CD14-positive monocyte (primary cell): ENCODE results near the gene SPAG9. TPM values are rescaled to one million over a fixed set of nuclear protein-coding genes. Genes with fewer than 3 reads are reported as not detected.

Experiments
- DNase-seq, 3 donors: peaks; one replicate each; pipeline ENCODE4 v3.0.0-alpha.2; 2011 to 2022
- H2AFZ ChIP-seq: 2 replicates; pipeline ENCODE4 v1.6.0; 2012; ENCODE audit warnings: mild to moderate bottlenecking, low read depth, low read length, inconsistent platforms; ENCODE audit not compliant: insufficient read depth, poor library complexity, severe bottlenecking
- H3K27ac ChIP-seq, 2 donors: 1 replicate in 1 of 2; 2 replicates in 1 of 2; pipeline ENCODE4 v1.5.1; 2012 to 2013; ENCODE audit warnings: low read length in 2 of 2, control low read depth in 1 of 2, inconsistent platforms in 1 of 2, low read depth in 1 of 2, mild to moderate bottlenecking in 1 of 2
- H3K27me3 ChIP-seq, 2 donors: one replicate each; pipeline versions ENCODE4 v1.6.0 to v1.6.1; 2011 to 2013; ENCODE audit warnings: low read length in 2 of 2; ENCODE audit not compliant: control insufficient read depth in 2 of 2, insufficient read depth in 2 of 2
- H3K36me3 ChIP-seq, 2 donors: replicated peaks in 1 of 2; 1 replicate in 1 of 2; 2 replicates in 1 of 2; pipeline versions ENCODE4 v1.5.1 to v1.6.1; 2012 to 2013; ENCODE audit warnings: low read length in 2 of 2, control low read depth in 1 of 2, inconsistent platforms in 1 of 2, mild to moderate bottlenecking in 1 of 2; ENCODE audit not compliant: insufficient read depth in 2 of 2, control insufficient read depth in 1 of 2
- H3K4me1 ChIP-seq, 2 donors: 1 replicate in 1 of 2; 2 replicates in 1 of 2; pipeline versions ENCODE4 v1.5.1 to v1.6.1; 2012 to 2013; ENCODE audit warnings: low read length in 2 of 2, control low read depth in 1 of 2, inconsistent platforms in 1 of 2, mild to moderate bottlenecking in 1 of 2, moderate library complexity in 1 of 2; ENCODE audit not compliant: insufficient read depth in 2 of 2, control insufficient read depth in 1 of 2
- H3K4me2 ChIP-seq: replicated peaks from 2 replicates; pipeline ENCODE3; 2012; ENCODE audit warnings: low read length, moderate library complexity, mild to moderate bottlenecking; ENCODE audit not compliant: poor library complexity, severe bottlenecking; ENCODE audit errors: extremely low read depth
- H3K4me3 ChIP-seq, 3 experiments: fragments of 200-600 bp in 1 of 3; sonication (generic) in 1 of 3; replicated peaks in 1 of 3; 1 replicate in 2 of 3; 2 replicates in 1 of 3; pipeline ENCODE4 v1.5.1; 2011 to 2013; ENCODE audit warnings: low read length in 3 of 3, mild to moderate bottlenecking in 3 of 3, control low read depth in 2 of 3, low read depth in 2 of 3, inconsistent platforms in 1 of 3, moderate library complexity in 1 of 3
- H3K79me2 ChIP-seq: 2 replicates; pipeline ENCODE4 v1.6.0; 2012; ENCODE audit warnings: mild to moderate bottlenecking, control low read depth, inconsistent platforms, low read length, moderate library complexity; ENCODE audit not compliant: insufficient read depth
- H3K9ac ChIP-seq: 2 replicates; pipeline ENCODE4 v1.6.0; 2017; ENCODE audit warnings: low read length, mild to moderate bottlenecking; ENCODE audit not compliant: insufficient read depth, poor library complexity, severe bottlenecking
- H3K9me3 ChIP-seq, 2 donors: replicated peaks in 1 of 2; 1 replicate in 1 of 2; 2 replicates in 1 of 2; pipeline versions ENCODE4 v1.5.1 to v1.6.1; 2012 to 2013; ENCODE audit warnings: low read length in 2 of 2, control low read depth in 1 of 2; ENCODE audit not compliant: control insufficient read depth in 1 of 2, insufficient read depth in 1 of 2
- H4K20me1 ChIP-seq: 2 replicates; pipeline ENCODE4 v1.6.0; 2012; ENCODE audit warnings: mild to moderate bottlenecking, low read length, control low read depth, moderate library complexity; ENCODE audit not compliant: insufficient read depth
- H3K27ac Mint-ChIP-seq, 7 donors: one replicate each; pipeline ENCODE4 v1.8.0; 2020; ENCODE audit warnings: mild to moderate bottlenecking in 7 of 7, mixed read lengths in 7 of 7, moderate library complexity in 6 of 7, inconsistent platforms in 2 of 7
- H3K27me3 Mint-ChIP-seq, 3 donors: one replicate each; pipeline ENCODE4 v1.8.0; 2021 to 2022; ENCODE audit warnings: low read depth in 3 of 3, mild to moderate bottlenecking in 3 of 3, mixed read lengths in 3 of 3, moderate library complexity in 3 of 3, inconsistent platforms in 1 of 3
- H3K36me3 Mint-ChIP-seq, 2 donors: one replicate each; pipeline ENCODE4 v1.8.0; 2020; ENCODE audit warnings: mixed read lengths in 2 of 2, inconsistent platforms in 1 of 2, mild to moderate bottlenecking in 1 of 2
- H3K4me1 Mint-ChIP-seq: one replicate; pipeline ENCODE4 v1.8.0; 2020; ENCODE audit warnings: mild to moderate bottlenecking, mixed read lengths
- H3K4me3 Mint-ChIP-seq, 2 donors: one replicate each; pipeline ENCODE4 v1.8.0; 2020; ENCODE audit warnings: mild to moderate bottlenecking in 2 of 2, mixed read lengths in 2 of 2, moderate library complexity in 1 of 2
- H3K9me3 Mint-ChIP-seq, 7 donors: one replicate each; pipeline ENCODE4 v1.8.0; 2020 to 2022; ENCODE audit warnings: mixed read lengths in 7 of 7, mild to moderate bottlenecking in 6 of 7, moderate library complexity in 6 of 7, inconsistent platforms in 2 of 7
- CTCF ChIP-seq: fragments of 200-600 bp; IDR thresholded peaks from one replicate; pipeline ENCODE4 v1.8.0; 2022; ENCODE audit warnings: antibody characterized with exemption, mild to moderate bottlenecking
- WGBS: methylation state at CpG from one replicate; pipeline ENCODE4 v1.1.5; 2013; ENCODE audit warnings: missing lambda C conversion rate; ENCODE audit not compliant: insufficient coverage; 5-methylcytosine and 5-hydroxymethylcytosine counted together
- intact Hi-C, 2 donors: fragments of 100-400 bp; cut with micrococcal nuclease; formaldehyde crosslinking; loops; one replicate each; pipeline versions ENCODE4 v1.15.0 to v1.15.1; 2023
- polyA plus RNA-seq, 3 donors: library from polyadenylated mRNA; depleted of rRNA in 1 of 3; unstranded in 2 of 3; stranded (reverse) in 1 of 3; fragments of 300-500 nt in 2 of 3; fragments of >200 nt in 1 of 3; fragmentation: Illumina TruSeq in 2 of 3; gene quantifications; 1 replicate in 2 of 3; 2 replicates in 1 of 3; pipeline ENCODE4 v1.2.3, GENCODE V29; 2012 to 2021

SPAG9 gene
- polyA plus RNA-seq, 3 donors, result 4.9 to 33.1 (median 8.5) TPM

GRCh38 chr17:50956409-50956749 is 164.3 kb downstream of the SPAG9 start:
- H3K4me2 ChIP-seq, result no peak overlapping the region
- no peak overlapping the region for H3K4me3 ChIP-seq
- no peaks in the 10 kb centered on the region for H4K20me1 ChIP-seq
- Mint-ChIP-seq H3K36me3 (peaks cover 15 to 19% of the 10 kb centered on the region in 2 donors), H3K27me3 (peaks cover 4 to 12% (median 6%) of the 10 kb centered on the region in 3 donors), H3K9me3 (no peaks in the 10 kb centered on the region), H3K27ac (peak overlapping the region in 2 of 7 donors; percentile 68 to 75), H3K4me1 (peaks cover 24% of the 10 kb centered on the region), H3K4me3 (no peak overlapping the region)
- TF ChIP-seq CTCF, result no peak
- H3K4me1 ChIP-seq, result peaks cover 10 to 18% of the 10 kb centered on the region in 2 donors
- no peaks in the 10 kb centered on the region for H3K79me2 ChIP-seq
- no peaks in the 10 kb centered on the region for H3K9me3 ChIP-seq
- no peak overlapping the region for H2AFZ ChIP-seq
- peaks cover 8 to 28% of the 10 kb centered on the region in 2 donors for H3K36me3 ChIP-seq
- H3K9ac ChIP-seq, result no peak overlapping the region
- H3K27ac ChIP-seq, result no peak overlapping the region
- 100% methylated on average over 2 of the region's 4 CpGs for WGBS
- H3K27me3 ChIP-seq, result no peaks in the 10 kb centered on the region
- intact Hi-C loops, result loop anchor here (2.0 to 5.0 kb wide), 4 partner anchors 94 to 174 kb away; no protein-coding TSS in a partner anchor
- DNase-seq, result no peak

GRCh38 chr17:50955667-50956120 is 165.0 kb downstream of the SPAG9 start:
- no peak overlapping the region for H3K4me3 Mint-ChIP-seq
- Histone ChIP-seq H3K9ac (no peak overlapping the region), H3K27ac (no peak overlapping the region), H3K27me3 (no peaks in the 10 kb centered on the region), H3K36me3 (peaks cover 4 to 23% of the 10 kb centered on the region in 2 donors), H2AFZ (no peak overlapping the region), H4K20me1 (no peaks in the 10 kb centered on the region), H3K9me3 (no peaks in the 10 kb centered on the region), H3K4me2 (no peak overlapping the region), H3K79me2 (no peaks in the 10 kb centered on the region), H3K4me1 (peaks cover 17 to 24% of the 10 kb centered on the region in 2 donors), H3K4me3 (no peak overlapping the region)
- no peak for DNase-seq
- 100% methylated on average over 4 of the region's 8 CpGs for WGBS
- TF ChIP-seq CTCF, result no peak
- intact Hi-C loops, result loop anchor here (2.0 to 5.0 kb wide), 4 partner anchors 93 to 173 kb away; no protein-coding TSS in a partner anchor
- no peak overlapping the region for H3K27ac Mint-ChIP-seq
- peaks cover 30% of the 10 kb centered on the region for H3K4me1 Mint-ChIP-seq
- peaks cover 15 to 18% of the 10 kb centered on the region in 2 donors for H3K36me3 Mint-ChIP-seq
- peaks cover 4 to 12% (median 6%) of the 10 kb centered on the region in 3 donors for H3K27me3 Mint-ChIP-seq
- H3K9me3 Mint-ChIP-seq, result no peaks in the 10 kb centered on the region
